Loucy (cell line): Measurements from ENCODE around the gene GHRH.

ENCODE experiments used
- CTCF ChIP-seq: fragments of 200-600 bp; sonication (generic); conservative IDR thresholded peaks from 2 replicates; pipeline ENCODE4 v1.5.1; 2014; ENCODE audit warnings: mild to moderate bottlenecking, antibody characterized with exemption, low read length
- EZH2phosphoT487 ChIP-seq: fragments of 200-600 bp; IDR thresholded peaks from 2 replicates; pipeline ENCODE4 v1.6.1; 2018; ENCODE audit warnings: antibody characterized with exemption, mild to moderate bottlenecking, moderate library complexity, borderline replicate concordance

- TF ChIP-seq CTCF (no peak), EZH2phosphoT487 (no peak)
Measured at GRCh38 chr20:37240337-37241067, 21.1 kb downstream of the GHRH start.
